Suprapubic skin (tissue), 4 donors: ENCODE measurements around the gene DGKH. TPM values are rescaled to one million over a fixed set of nuclear protein-coding genes. Genes with fewer than 3 reads are reported as not detected.
"Not testable (repeated sequence)": the region's sequence is repeated elsewhere in the genome, so short reads cannot be mapped to it uniquely, and the experiment has no call there.

ENCODE experiments used
- DNase-seq, 2 donors: peaks; one replicate each; pipeline ENCODE4 v3.0.0-alpha.2; 2019; ENCODE audit warnings: low spot score in 2 of 2
- H3K27ac ChIP-seq: fragments of 200-600 bp; sonication (generic); one replicate; pipeline ENCODE4 v1.5.1; 2019
- H3K27me3 ChIP-seq: fragments of 200-600 bp; sonication (generic); one replicate; pipeline ENCODE4 v1.5.1; 2019
- H3K36me3 ChIP-seq: fragments of 200-600 bp; sonication (generic); one replicate; pipeline ENCODE4 v1.5.1; 2019
- H3K4me1 ChIP-seq: fragments of 200-600 bp; sonication (generic); one replicate; pipeline ENCODE4 v1.5.1; 2019
- H3K4me3 ChIP-seq: fragments of 200-600 bp; sonication (generic); one replicate; pipeline ENCODE4 v1.5.1; 2019; ENCODE audit warnings: mild to moderate bottlenecking
- H3K9me3 ChIP-seq: fragments of 200-600 bp; sonication (generic); one replicate; pipeline ENCODE4 v1.5.1; 2019
- EP300 ChIP-seq: sonication (generic); formaldehyde crosslinking; IDR thresholded peaks from one replicate; pipeline ENCODE4 v1.6.1; 2017; ENCODE audit warnings: antibody characterized with exemption
- POLR2A ChIP-seq, 2 donors: fragments of 450-650 bp; IDR thresholded peaks; one replicate each; pipeline ENCODE4 v1.6.1; 2017; ENCODE audit warnings: antibody characterized with exemption in 2 of 2, mild to moderate bottlenecking in 2 of 2, moderate library complexity in 2 of 2
- POLR2AphosphoS5 ChIP-seq, 3 donors: sonication (generic); formaldehyde crosslinking; IDR thresholded peaks; one replicate each; pipeline ENCODE4 v1.6.1; 2017; ENCODE audit warnings: antibody characterized with exemption in 3 of 3
- WGBS: methylation state at CpG from one replicate; pipeline ENCODE4 v1.1.5; 2018; 5-methylcytosine and 5-hydroxymethylcytosine counted together
- total RNA-seq, 4 donors: library from RNA; depleted of rRNA; stranded (reverse); fragments of >200 nt; gene quantifications; one replicate each; pipeline ENCODE4 v1.1.0, GENCODE V29; 2016
- TF ChIP-seq, protein P1 (sequence below), 2 donors: fragments of 200-600 bp in 1 of 2; fragments of 450-650 bp in 1 of 2; sonication (generic) in 1 of 2; IDR thresholded peaks; one replicate each; pipeline ENCODE4 v1.5.1; 2016 to 2019; ENCODE audit warnings: antibody characterized with exemption in 2 of 2, mild to moderate bottlenecking in 1 of 2, moderate library complexity in 1 of 2

Gene DGKH
- total RNA-seq, 4 donors from 2014 or later: 14.8 to 28.0 (median 16.9) TPM

DNA sequence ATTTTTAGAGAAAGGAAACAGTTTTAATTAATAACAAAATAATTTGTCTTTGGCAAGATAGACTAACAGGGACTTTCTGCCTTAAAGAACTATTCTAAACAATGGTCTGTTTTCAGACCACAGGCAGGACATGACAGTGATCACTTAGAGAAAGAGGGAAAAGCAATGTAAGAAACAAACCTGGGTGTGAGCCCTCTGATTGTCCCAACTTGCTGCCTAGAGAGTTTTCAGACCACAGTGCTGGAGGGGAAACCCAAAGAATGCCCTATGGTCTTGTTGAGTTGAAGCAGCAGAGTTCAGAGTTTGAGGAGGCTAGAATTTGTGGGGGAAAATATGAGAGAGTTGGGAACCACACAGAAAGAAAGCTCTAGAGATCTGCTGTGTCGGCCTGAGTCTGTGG is 38.1 kb downstream of the DGKH start:
- no peaks in the 10 kb centered on the region for H3K9me3 ChIP-seq
- no peak for DNase-seq
- no peaks in the 10 kb centered on the region for H3K27me3 ChIP-seq
- H3K36me3 ChIP-seq: no peaks in the 10 kb centered on the region
- WGBS: 97% methylated on average over 1 of the region's 1 CpG
- H3K27ac ChIP-seq: no peak overlapping the region
- H3K4me1 ChIP-seq: no peaks in the 10 kb centered on the region
- no peak overlapping the region for H3K4me3 ChIP-seq
- TF ChIP-seq POLR2A (IDR thresholded peaks at IDR 0.05): no peak
- TF ChIP-seq EP300: no peak
- TF ChIP-seq, protein P1, sequence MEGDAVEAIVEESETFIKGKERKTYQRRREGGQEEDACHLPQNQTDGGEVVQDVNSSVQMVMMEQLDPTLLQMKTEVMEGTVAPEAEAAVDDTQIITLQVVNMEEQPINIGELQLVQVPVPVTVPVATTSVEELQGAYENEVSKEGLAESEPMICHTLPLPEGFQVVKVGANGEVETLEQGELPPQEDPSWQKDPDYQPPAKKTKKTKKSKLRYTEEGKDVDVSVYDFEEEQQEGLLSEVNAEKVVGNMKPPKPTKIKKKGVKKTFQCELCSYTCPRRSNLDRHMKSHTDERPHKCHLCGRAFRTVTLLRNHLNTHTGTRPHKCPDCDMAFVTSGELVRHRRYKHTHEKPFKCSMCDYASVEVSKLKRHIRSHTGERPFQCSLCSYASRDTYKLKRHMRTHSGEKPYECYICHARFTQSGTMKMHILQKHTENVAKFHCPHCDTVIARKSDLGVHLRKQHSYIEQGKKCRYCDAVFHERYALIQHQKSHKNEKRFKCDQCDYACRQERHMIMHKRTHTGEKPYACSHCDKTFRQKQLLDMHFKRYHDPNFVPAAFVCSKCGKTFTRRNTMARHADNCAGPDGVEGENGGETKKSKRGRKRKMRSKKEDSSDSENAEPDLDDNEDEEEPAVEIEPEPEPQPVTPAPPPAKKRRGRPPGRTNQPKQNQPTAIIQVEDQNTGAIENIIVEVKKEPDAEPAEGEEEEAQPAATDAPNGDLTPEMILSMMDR (IDR thresholded peaks at IDR 0.05): no peak
- TF ChIP-seq POLR2AphosphoS5 (IDR thresholded peaks at IDR 0.05): no peak

DNA sequence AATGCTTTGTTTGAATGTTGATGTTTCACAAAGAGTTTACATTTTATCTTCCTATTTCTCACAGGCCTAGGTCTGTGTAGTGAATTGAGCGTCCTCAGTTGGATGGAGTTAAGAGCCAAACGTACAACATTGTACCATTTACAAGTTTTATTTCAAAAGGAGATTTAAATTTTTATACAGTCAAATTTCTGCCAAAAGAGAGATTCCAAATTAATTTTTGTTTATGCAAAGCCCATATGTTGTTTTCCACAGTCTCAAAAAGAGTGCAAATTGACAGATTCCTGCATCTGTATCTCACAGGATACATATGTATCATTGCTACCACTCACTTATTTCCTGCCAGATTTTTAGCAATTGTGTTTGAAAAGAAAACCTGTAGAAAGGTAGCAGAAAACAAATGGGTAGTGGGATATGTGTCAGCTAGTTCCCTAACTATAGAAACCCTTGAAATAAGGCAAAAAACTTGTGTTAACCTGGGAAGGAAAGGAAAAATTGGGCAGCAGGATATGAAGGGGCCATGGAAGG is 46.1 kb downstream of the DGKH start:
- 72% methylated on average over 2 of the region's 2 CpGs for WGBS
- Histone ChIP-seq H3K27ac (no peak overlapping the region), H3K27me3 (no peaks in the 10 kb centered on the region), H3K36me3 (no peaks in the 10 kb centered on the region), H3K9me3 (no peaks in the 10 kb centered on the region), H3K4me3 (no peak overlapping the region), H3K4me1 (no peaks in the 10 kb centered on the region)
- no peak for DNase-seq
- TF ChIP-seq EP300: no peak
- TF ChIP-seq POLR2AphosphoS5 (IDR thresholded peaks at IDR 0.05): no peak
- TF ChIP-seq, protein P1 (IDR thresholded peaks at IDR 0.05): no peak
- TF ChIP-seq POLR2A (IDR thresholded peaks at IDR 0.05): no peak

DNA sequence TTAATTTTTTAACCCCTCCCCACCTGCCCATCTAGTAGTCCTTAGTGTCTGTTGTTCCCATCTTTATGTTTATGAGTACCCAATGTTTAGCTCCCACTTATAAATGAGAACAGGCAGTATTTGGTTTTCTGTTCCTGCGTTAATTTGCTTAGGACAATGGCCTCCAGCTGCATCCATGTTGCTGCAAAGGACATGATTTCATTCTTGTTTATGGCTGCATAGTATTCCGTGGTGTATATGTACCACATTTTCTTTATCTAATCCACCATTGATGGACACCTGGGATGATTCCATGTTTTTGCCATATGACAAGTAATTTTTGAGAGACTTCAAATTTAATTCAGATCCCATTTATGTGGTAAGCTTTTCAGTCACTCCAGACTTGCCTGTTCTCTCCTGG is 47.8 kb downstream of the DGKH start:
- WGBS: 94% methylated on average over 2 of the region's 2 CpGs
- H3K4me1 ChIP-seq, DNase-seq, H3K4me3 ChIP-seq, H3K36me3 ChIP-seq, H3K27ac ChIP-seq, H3K27me3 ChIP-seq, H3K9me3 ChIP-seq: not testable (repeated sequence)

DNA sequence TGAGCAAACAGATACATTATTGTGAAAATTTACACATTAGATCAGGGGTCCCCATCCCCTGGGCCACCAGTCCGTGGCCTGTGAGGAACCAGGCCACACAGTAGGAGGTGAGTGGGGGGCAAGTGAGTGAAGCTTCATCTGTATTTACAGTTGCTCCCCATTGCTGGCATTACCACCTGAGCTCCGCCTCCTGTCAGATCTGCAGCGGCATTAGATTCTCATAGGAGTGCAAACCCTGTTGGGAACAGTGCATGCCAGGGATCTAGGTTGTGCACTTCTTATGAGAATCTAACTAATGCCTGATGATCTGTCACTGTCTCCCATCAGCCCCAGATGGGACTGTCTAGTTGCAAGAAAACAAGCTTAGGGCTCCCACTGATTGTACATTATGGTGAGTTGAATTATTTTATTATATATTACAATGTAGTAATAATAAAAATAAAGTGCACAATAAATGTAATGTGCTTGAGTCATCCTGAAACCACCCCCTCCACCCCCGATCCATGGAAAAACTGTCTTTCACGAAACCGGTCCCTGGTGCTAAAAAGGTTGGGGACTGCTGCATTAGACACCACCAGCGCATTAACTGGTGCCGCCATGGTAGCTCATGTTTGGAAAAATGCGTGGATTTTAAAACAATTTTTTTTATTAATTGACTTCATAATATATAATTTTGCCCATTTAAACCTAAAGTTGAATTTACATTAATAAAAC is 51.7 kb downstream of the DGKH start:
- no peak for TF ChIP-seq POLR2A (IDR thresholded peaks at IDR 0.05)
- TF ChIP-seq EP300: no peak
- TF ChIP-seq, protein P1 (IDR thresholded peaks at IDR 0.05): no peak
- 94% methylated on average over 9 of the region's 9 CpGs for whole genome bisulfite sequencing
- peaks cover 11% of the 10 kb centered on the region for H3K4me1 ChIP-seq
- no peak overlapping the region for H3K4me3 ChIP-seq
- no peaks in the 10 kb centered on the region for H3K9me3 ChIP-seq
- H3K36me3 ChIP-seq: no peaks in the 10 kb centered on the region
- no peak overlapping the region for H3K27ac ChIP-seq
- H3K27me3 ChIP-seq: no peaks in the 10 kb centered on the region
- no peak for DNase-seq

DNA sequence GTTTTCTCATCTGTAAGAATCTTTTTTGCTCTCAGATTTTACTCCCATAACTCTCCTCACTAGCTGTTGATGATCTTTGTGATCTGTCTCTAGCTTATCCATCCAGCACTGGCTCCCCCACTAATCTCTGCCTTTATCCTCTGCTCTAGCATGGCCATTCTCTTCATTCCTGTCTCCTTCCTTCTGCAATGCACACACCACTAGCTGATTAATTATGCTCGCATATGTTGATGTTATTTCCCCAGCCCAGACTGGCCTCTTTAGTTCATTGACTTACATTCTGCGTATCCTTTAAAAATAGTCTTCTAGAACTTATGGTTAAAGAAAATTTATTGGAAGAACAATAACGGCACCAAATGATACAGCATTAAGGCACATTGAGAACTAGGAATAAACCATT is 52.5 kb downstream of the DGKH start:
- H3K4me1 ChIP-seq: peaks cover 11% of the 10 kb centered on the region
- H3K27ac ChIP-seq: no peak overlapping the region
- no peaks in the 10 kb centered on the region for H3K27me3 ChIP-seq
- H3K36me3 ChIP-seq: no peaks in the 10 kb centered on the region
- TF ChIP-seq POLR2AphosphoS5 (IDR thresholded peaks at IDR 0.05) (no peak), EP300 (no peak), POLR2A (IDR thresholded peaks at IDR 0.05) (no peak)
- TF ChIP-seq, protein P1 (IDR thresholded peaks at IDR 0.05): no peak
- 93% methylated on average over 3 of the region's 3 CpGs for WGBS
- no peak overlapping the region for H3K4me3 ChIP-seq
- no peaks in the 10 kb centered on the region for H3K9me3 ChIP-seq
- DNase-seq: no peak
